ENCODE data around the gene RNF166. TPM values are rescaled to one million over a fixed set of nuclear protein-coding genes. Genes with fewer than 3 reads are reported as not detected.

RNF166 gene
- total RNA-seq, 2 experiments from 2014 or later, result 334 to 355 TPM

DNA sequence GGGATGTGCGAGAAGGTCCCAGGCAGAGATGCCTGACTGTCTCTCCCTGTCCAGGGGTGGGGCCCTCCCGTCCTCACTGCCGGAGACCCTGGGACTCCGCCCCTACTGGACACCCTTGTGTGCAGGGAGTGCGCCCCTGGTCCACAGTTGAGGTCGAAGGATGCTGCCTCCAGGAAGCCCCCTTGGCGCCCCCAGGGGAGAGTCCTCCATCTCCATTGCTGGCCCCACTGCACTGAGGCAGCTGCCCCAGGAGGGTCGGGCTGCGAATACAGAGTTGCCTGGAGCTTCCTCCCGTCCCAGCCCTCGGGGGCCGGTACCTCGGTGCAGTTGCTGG is 26.7 kb upstream of the RNF166 start:
- H3K27me3 Mint-ChIP-seq, result no peaks in the 10 kb centered on the region
- DNase-seq (no peak), ATAC-seq (ENCODE audit: poor library complexity) (no peak)
- H3K27ac Mint-ChIP-seq, result no peak overlapping the region
- H3K4me1 Mint-ChIP-seq (ENCODE audit: low read depth), result no peaks in the 10 kb centered on the region
- no peaks in the 10 kb centered on the region for H3K27me3 ChIP-seq (ENCODE audit: control insufficient read depth in 1 of 2, insufficient read depth in 2 of 2, low read length in 2 of 2)
- H3K9me3 ChIP-seq (ENCODE audit: control insufficient read depth in 1 of 2, insufficient read depth in 1 of 2, low read length in 2 of 2), result no peaks in the 10 kb centered on the region
- no peak overlapping the region for H3K27ac ChIP-seq (ENCODE audit: low read depth in 1 of 2, low read length in 2 of 2)
- POLR2A ChIA-PET, result no interaction called here
- H3K4me3 Mint-ChIP-seq, result no peak overlapping the region
- CTCF ChIA-PET, result no interaction called here
- intact Hi-C loops (cut with DNase I, micrococcal nuclease), result no loop called here
- TF ChIP-seq, protein P1, sequence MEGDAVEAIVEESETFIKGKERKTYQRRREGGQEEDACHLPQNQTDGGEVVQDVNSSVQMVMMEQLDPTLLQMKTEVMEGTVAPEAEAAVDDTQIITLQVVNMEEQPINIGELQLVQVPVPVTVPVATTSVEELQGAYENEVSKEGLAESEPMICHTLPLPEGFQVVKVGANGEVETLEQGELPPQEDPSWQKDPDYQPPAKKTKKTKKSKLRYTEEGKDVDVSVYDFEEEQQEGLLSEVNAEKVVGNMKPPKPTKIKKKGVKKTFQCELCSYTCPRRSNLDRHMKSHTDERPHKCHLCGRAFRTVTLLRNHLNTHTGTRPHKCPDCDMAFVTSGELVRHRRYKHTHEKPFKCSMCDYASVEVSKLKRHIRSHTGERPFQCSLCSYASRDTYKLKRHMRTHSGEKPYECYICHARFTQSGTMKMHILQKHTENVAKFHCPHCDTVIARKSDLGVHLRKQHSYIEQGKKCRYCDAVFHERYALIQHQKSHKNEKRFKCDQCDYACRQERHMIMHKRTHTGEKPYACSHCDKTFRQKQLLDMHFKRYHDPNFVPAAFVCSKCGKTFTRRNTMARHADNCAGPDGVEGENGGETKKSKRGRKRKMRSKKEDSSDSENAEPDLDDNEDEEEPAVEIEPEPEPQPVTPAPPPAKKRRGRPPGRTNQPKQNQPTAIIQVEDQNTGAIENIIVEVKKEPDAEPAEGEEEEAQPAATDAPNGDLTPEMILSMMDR (IDR thresholded peaks at IDR 0.05), result no peak
- no peaks in the 10 kb centered on the region for H3K9me3 Mint-ChIP-seq
- no peak overlapping the region for H3K4me3 ChIP-seq (ENCODE audit: low read length)
- peaks cover 12% of the 10 kb centered on the region for H3K4me1 ChIP-seq (ENCODE audit: insufficient read depth, low read length)
- H3K36me3 Mint-ChIP-seq (ENCODE audit: low read depth), result peaks cover 14% of the 10 kb centered on the region
- H3K36me3 ChIP-seq (ENCODE audit: insufficient read depth, low read length), result peaks cover 69% of the 10 kb centered on the region

DNA sequence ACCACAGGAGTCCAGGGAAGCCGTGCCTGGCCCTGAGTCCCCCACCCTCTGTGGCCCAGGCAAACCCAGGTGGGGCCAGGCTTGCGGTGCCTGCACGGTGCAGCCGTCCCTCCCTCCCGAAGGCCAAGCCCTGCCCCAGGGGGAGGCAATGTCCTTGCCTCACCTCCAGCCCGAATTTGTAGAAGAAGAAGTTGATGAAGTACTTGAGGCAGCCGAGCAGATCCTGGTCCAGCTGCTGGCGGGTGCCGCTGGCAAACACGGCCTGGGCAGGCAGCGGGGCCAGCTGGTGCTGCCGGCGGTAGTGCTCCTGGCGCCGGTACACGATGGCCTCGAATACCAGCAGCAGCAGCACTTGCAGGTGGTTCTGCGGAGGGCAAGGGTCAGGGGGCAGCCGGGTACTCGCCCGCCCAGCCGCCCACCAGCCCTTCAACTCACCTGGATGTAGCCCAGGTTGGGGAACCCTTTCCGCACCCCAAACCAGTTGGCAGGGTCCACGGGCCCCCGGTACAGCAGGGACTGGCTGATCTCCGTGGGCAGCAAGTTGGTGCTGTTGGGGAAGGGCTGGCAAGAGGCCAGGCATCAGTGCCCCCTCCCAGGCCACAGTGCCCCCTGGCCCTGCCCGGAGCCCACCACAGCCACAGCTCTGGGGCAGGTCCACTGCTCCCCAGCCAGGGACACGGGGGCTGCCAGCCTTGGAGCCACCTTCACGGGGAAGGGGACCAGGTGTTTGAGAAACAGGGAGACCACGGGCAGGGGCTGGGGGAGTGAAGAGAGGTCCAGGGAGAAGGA is 26.2 kb upstream of the RNF166 start:
- no peaks in the 10 kb centered on the region for H3K27me3 Mint-ChIP-seq
- TF ChIP-seq, protein P1 (IDR thresholded peaks at IDR 0.05), result no peak
- no peaks in the 10 kb centered on the region for H3K9me3 Mint-ChIP-seq
- Histone ChIP-seq H3K9me3 (ENCODE audit: control insufficient read depth in 1 of 2, insufficient read depth in 1 of 2, low read length in 2 of 2) (no peaks in the 10 kb centered on the region), H3K36me3 (ENCODE audit: insufficient read depth, low read length) (peaks cover 69% of the 10 kb centered on the region), H3K27me3 (ENCODE audit: control insufficient read depth in 1 of 2, insufficient read depth in 2 of 2, low read length in 2 of 2) (no peaks in the 10 kb centered on the region), H3K27ac (ENCODE audit: low read depth in 1 of 2, low read length in 2 of 2) (no peak overlapping the region), H3K4me1 (ENCODE audit: insufficient read depth, low read length) (peaks cover 7% of the 10 kb centered on the region), H3K4me3 (ENCODE audit: low read length) (no peak overlapping the region)
- DNase-seq, result no peak
- intact Hi-C loops (cut with DNase I, micrococcal nuclease), result no loop called here
- ATAC-seq (ENCODE audit: poor library complexity), result no peak
- POLR2A ChIA-PET, result no interaction called here
- CTCF ChIA-PET, result no interaction called here
- H3K4me3 Mint-ChIP-seq, result no peak overlapping the region
- H3K27ac Mint-ChIP-seq, result no peak overlapping the region
- peaks cover 14% of the 10 kb centered on the region for H3K36me3 Mint-ChIP-seq (ENCODE audit: low read depth)
- H3K4me1 Mint-ChIP-seq (ENCODE audit: low read depth), result no peaks in the 10 kb centered on the region

DNA sequence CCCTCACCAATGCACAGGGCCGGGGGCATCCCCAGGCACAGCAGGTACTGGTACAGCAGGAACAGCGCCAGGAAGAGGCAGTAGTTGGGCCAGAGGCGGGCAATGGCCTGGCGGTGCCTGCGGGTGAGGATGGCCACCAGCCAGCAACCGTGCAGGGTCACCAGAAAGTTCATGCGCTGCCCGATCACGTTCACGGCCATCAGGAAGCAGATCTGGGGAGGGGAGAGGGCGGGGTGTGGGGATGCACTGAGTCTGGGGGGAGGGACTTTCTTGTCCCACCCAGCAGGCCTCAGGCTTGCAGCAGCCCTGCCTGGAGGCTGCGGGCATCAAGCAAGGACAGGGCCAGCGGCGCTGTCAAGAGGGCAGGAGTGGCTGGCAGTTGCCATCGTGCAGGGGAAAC is 25.5 kb upstream of the RNF166 start:
- Histone ChIP-seq H3K4me1 (ENCODE audit: insufficient read depth, low read length) (no peaks in the 10 kb centered on the region), H3K9me3 (ENCODE audit: control insufficient read depth in 1 of 2, insufficient read depth in 1 of 2, low read length in 2 of 2) (no peaks in the 10 kb centered on the region), H3K27me3 (ENCODE audit: control insufficient read depth in 1 of 2, insufficient read depth in 2 of 2, low read length in 2 of 2) (no peaks in the 10 kb centered on the region), H3K4me3 (ENCODE audit: low read length) (no peak overlapping the region), H3K27ac (ENCODE audit: low read depth in 1 of 2, low read length in 2 of 2) (no peak overlapping the region), H3K36me3 (ENCODE audit: insufficient read depth, low read length) (peaks cover 72% of the 10 kb centered on the region)
- H3K9me3 Mint-ChIP-seq, result no peaks in the 10 kb centered on the region
- DNase-seq, result no peak
- H3K36me3 Mint-ChIP-seq (ENCODE audit: low read depth), result peaks cover 14% of the 10 kb centered on the region
- H3K27ac Mint-ChIP-seq, result no peak overlapping the region
- intact Hi-C loops (cut with DNase I, micrococcal nuclease), result no loop called here
- TF ChIP-seq, protein P1 (IDR thresholded peaks at IDR 0.05), result no peak
- H3K4me1 Mint-ChIP-seq (ENCODE audit: low read depth), result no peaks in the 10 kb centered on the region
- ChIA-PET POLR2A (no interaction called here), CTCF (no interaction called here)
- no peak for ATAC-seq (ENCODE audit: poor library complexity)
- no peak overlapping the region for H3K4me3 Mint-ChIP-seq
- no peaks in the 10 kb centered on the region for H3K27me3 Mint-ChIP-seq

All from CD4-positive, alpha-beta T cell (primary cell).